Endothelial cell of umbilical vein (primary cell): Measurements from ENCODE around the gene LUC7L. TPM values are rescaled to one million over a fixed set of nuclear protein-coding genes. Genes with fewer than 3 reads are reported as not detected.
"Not testable (repeated sequence)": the region's sequence is repeated elsewhere in the genome, so short reads cannot be mapped to it uniquely, and the experiment has no call there.

Experiments used
- BruUV-seq: library from RNA; stranded (reverse); fragments of 400-500 nt; replicated peaks from 2 replicates; lab custom pipeline; 2021; lab: Mats Ljungman, UMichigan
- CTCF ChIA-PET: fragments of 300-600, 350-600 bp; sonication (Branson Sonifier 250); formaldehyde crosslinking; loops from one replicate; lab custom pipeline; 2021; ENCODE audit warnings: antibody characterized with exemption, inconsistent platforms; lab: Charles Lee
- POLR2A ChIA-PET: fragments of 300-600, 350-600 bp; sonication (Branson Sonifier 250); formaldehyde crosslinking; loops from one replicate; lab custom pipeline; 2021; ENCODE audit warnings: antibody characterized with exemption, inconsistent platforms; lab: Charles Lee
- DNase-seq: peaks from one replicate; pipeline ENCODE4 v3.0.0-alpha.2; 2011; ENCODE audit warnings: low read depth, low spot score
- FAIRE-seq: peaks from 2 replicates; lab custom pipeline; 2011; peaks lifted over from hg19 to GRCh38; lab: Jason Lieb, UNC
- H2AFZ ChIP-seq: 2 replicates; pipeline ENCODE4 v1.6.0; 2012; ENCODE audit warnings: low read depth, low read length, control low read depth, inconsistent platforms
- H3K27ac ChIP-seq: 2 replicates; pipeline ENCODE4 v1.5.1; 2011; ENCODE audit warnings: low read depth, mild to moderate bottlenecking, control low read depth, low read length, moderate library complexity; ENCODE audit not compliant: insufficient read depth
- H3K27me3 ChIP-seq, 2 experiments: 2 replicates each; pipeline versions ENCODE4 v1.6.0 to v1.6.1; 2011; ENCODE audit warnings: low read length in 2 of 2, mixed read lengths in 1 of 2; ENCODE audit not compliant: control insufficient read depth in 2 of 2, insufficient read depth in 2 of 2
- H3K36me3 ChIP-seq, 2 experiments: 2 replicates in 1 of 2; 3 replicates in 1 of 2; pipeline ENCODE4 v1.5.1; 2011; ENCODE audit warnings: low read length in 2 of 2, mild to moderate bottlenecking in 1 of 2, moderate library complexity in 1 of 2; ENCODE audit not compliant: control insufficient read depth in 2 of 2, insufficient read depth in 2 of 2; ENCODE audit errors: extremely low read depth in 1 of 2
- H3K4me1 ChIP-seq: 3 replicates; pipeline ENCODE4 v1.5.1; 2011; ENCODE audit warnings: mild to moderate bottlenecking, low read length; ENCODE audit not compliant: control insufficient read depth, insufficient read depth; ENCODE audit errors: extremely low read depth
- H3K4me2 ChIP-seq: 2 replicates; pipeline ENCODE4 v1.6.1; 2011; ENCODE audit warnings: low read length, control low read depth, mixed read lengths; ENCODE audit not compliant: insufficient read depth
- H3K4me3 ChIP-seq, 3 experiments: fragments of 200-600 bp in 1 of 3; sonication (generic), shearing (Covaris generic) in 1 of 3; replicated peaks in 1 of 3; 2 replicates each; pipeline ENCODE4 v1.5.1; 2011 to 2016; ENCODE audit warnings: control low read depth in 3 of 3, low read length in 3 of 3, mild to moderate bottlenecking in 2 of 3, inconsistent platforms in 1 of 3, low read depth in 1 of 3, moderate library complexity in 1 of 3; ENCODE audit not compliant: insufficient read depth in 1 of 3
- H3K79me2 ChIP-seq: 2 replicates; pipeline ENCODE4 v1.6.0; 2012; ENCODE audit warnings: low read length, inconsistent platforms; ENCODE audit not compliant: control insufficient read depth, insufficient read depth
- H3K9ac ChIP-seq: replicated peaks from 2 replicates; pipeline ENCODE3; 2011; ENCODE audit warnings: low read length, control low read depth; ENCODE audit not compliant: insufficient read depth; ENCODE audit errors: extremely low read depth
- H3K9me1 ChIP-seq: replicated peaks from 3 replicates; pipeline ENCODE4 v1.6.0; 2011; ENCODE audit warnings: mild to moderate bottlenecking, low read length; ENCODE audit not compliant: control insufficient read depth, insufficient read depth; ENCODE audit errors: extremely low read depth
- H3K9me3 ChIP-seq: replicated peaks from 2 replicates; pipeline ENCODE4 v1.5.1; 2012; ENCODE audit warnings: low read length, inconsistent platforms; ENCODE audit not compliant: control insufficient read depth, insufficient read depth
- H4K20me1 ChIP-seq: replicated peaks from 2 replicates; pipeline ENCODE3; 2011; ENCODE audit warnings: mild to moderate bottlenecking, low read length; ENCODE audit not compliant: control insufficient read depth, insufficient read depth; ENCODE audit errors: extremely low read depth
- CTCF ChIP-seq, 2 donors: IDR thresholded peaks; 1 replicate in 1 of 2; 2 replicates in 1 of 2; pipeline ENCODE4 v1.5.1; 2011; ENCODE audit warnings: low read length in 2 of 2, mild to moderate bottlenecking in 2 of 2, moderate library complexity in 2 of 2, control low read depth in 1 of 2, inconsistent platforms in 1 of 2, low read depth in 1 of 2; ENCODE audit not compliant: insufficient read depth in 1 of 2; ENCODE audit errors: extremely low read depth in 1 of 2
- EZH2 ChIP-seq: IDR thresholded peaks from 2 replicates; pipeline ENCODE4 v1.6.1; 2012; ENCODE audit warnings: borderline replicate concordance, low read depth, mild to moderate bottlenecking, moderate library complexity, low read length, inconsistent platforms; ENCODE audit not compliant: severe bottlenecking
- FOS ChIP-seq: IDR thresholded peaks from 2 replicates; pipeline ENCODE4 v1.6.1; 2011; ENCODE audit warnings: mild to moderate bottlenecking, low read length, moderate library complexity, borderline replicate concordance; ENCODE audit not compliant: insufficient read depth
- GATA2 ChIP-seq: IDR thresholded peaks from 2 replicates; pipeline ENCODE4 v1.7.0; 2011; ENCODE audit warnings: low read depth, mild to moderate bottlenecking, moderate library complexity, mixed read lengths, low read length; ENCODE audit not compliant: insufficient read length, insufficient read depth
- JUN ChIP-seq: IDR thresholded peaks from 2 replicates; pipeline ENCODE4 v1.6.1; 2011; ENCODE audit warnings: borderline replicate concordance, low read depth; ENCODE audit not compliant: insufficient read length, insufficient read depth
- MAX ChIP-seq: IDR thresholded peaks from 2 replicates; pipeline ENCODE4 v1.6.1; 2011; ENCODE audit not compliant: insufficient read depth, insufficient read length
- MYC ChIP-seq: IDR thresholded peaks from one replicate; pipeline ENCODE4 v1.6.1; 2011; ENCODE audit warnings: mild to moderate bottlenecking, low read depth, low read length
- POLR2A ChIP-seq: IDR thresholded peaks from 2 replicates; pipeline ENCODE4 v1.6.1; 2012; ENCODE audit warnings: low read depth, mild to moderate bottlenecking, control low read depth, low read length
- POLR2AphosphoS5 ChIP-seq: IDR thresholded peaks from 2 replicates; pipeline ENCODE4 v1.6.1; 2012; ENCODE audit warnings: low read depth, mild to moderate bottlenecking, control low read depth, low read length, moderate library complexity; ENCODE audit not compliant: insufficient read depth
- dilution Hi-C: fragments of 300-500 bp; cut with MboI; formaldehyde crosslinking; loops from one replicate; pipeline ENCODE4 v1.15.0; 2019; ENCODE audit warnings: low sequenced_read_pairs; ENCODE audit not compliant: extremely low pct_ligation_motif_present
- intact Hi-C: fragments of 100-400 bp; cut with micrococcal nuclease; formaldehyde crosslinking; loops from one replicate; pipeline ENCODE4 v1.10.0; 2022
- polyA plus RNA-seq, 4 experiments: library from polyadenylated mRNA; depleted of rRNA in 3 of 4; stranded (reverse) in 3 of 4; unstranded in 1 of 4; fragments of >200 nt; gene quantifications; 2 replicates each; pipeline versions ENCODE4 v1.2.1 to v1.2.3, GENCODE V29; 2011 to 2012; ENCODE audit warnings: missing spikeins in 1 of 4
- total RNA-seq: library from RNA; stranded (reverse); gene quantifications from 2 replicates; pipeline ENCODE4 v1.2.3, GENCODE V29; 2021

Gene LUC7L
- total and polyA plus RNA-seq, 2 donors (not counting 3 experiments of a cell fraction or from before 2014, with no cell fraction given) = 75.4 to 94.7 TPM

- H3K9me3 ChIP-seq = no peaks in the 10 kb centered on the region
- H2AFZ ChIP-seq = no peak overlapping the region
- H3K79me2 ChIP-seq = no peaks in the 10 kb centered on the region
- FAIRE-seq (no peak), DNase-seq (no peak)
- no peak overlapping the region for H3K4me2 ChIP-seq
- no peaks in the 10 kb centered on the region for H3K4me1 ChIP-seq
- TF ChIP-seq GATA2 = no peak
- no peak for TF ChIP-seq JUN
- no peak for TF ChIP-seq POLR2A
- TF ChIP-seq MYC = no peak
- TF ChIP-seq MAX = no peak
- no peak for TF ChIP-seq POLR2AphosphoS5
- no peak for TF ChIP-seq FOS
- TF ChIP-seq EZH2 = no peak
- TF ChIP-seq CTCF (IDR thresholded peaks at IDR 0.05; ENCODE audit: extremely low read depth in 1 of 2, insufficient read depth in 1 of 2, low read depth in 1 of 2, low read length in 2 of 2) = no peak
- POLR2A ChIA-PET = interaction anchor here (0.7 kb wide), 1 partner anchor 54 kb away, joined by 3 read pairs; no protein-coding TSS in a partner anchor
- no TSS peak for BruUV-seq
- H3K27ac ChIP-seq = no peak overlapping the region
- no peak overlapping the region for H3K4me3 ChIP-seq
- dilution Hi-C loops (no loop called here), intact Hi-C loops (no loop called here)
- H3K9ac ChIP-seq = no peak overlapping the region
- H3K27me3 ChIP-seq = peaks cover 43 to 47% of the 10 kb centered on the region in 2 experiments
- no peaks in the 10 kb centered on the region for H3K9me1 ChIP-seq
- no peaks in the 10 kb centered on the region for H3K36me3 ChIP-seq
- H4K20me1 ChIP-seq = no peaks in the 10 kb centered on the region
- CTCF ChIA-PET = interaction anchor here (1.8 kb wide), 1 partner anchor 68 kb away, joined by 9 read pairs; no protein-coding TSS in a partner anchor
These were observed 54.0 kb downstream of the LUC7L start for GRCh38 chr16:175011-175949.

- H3K9ac ChIP-seq, H3K27ac ChIP-seq, H3K36me3 ChIP-seq, H3K79me2 ChIP-seq, H3K4me3 ChIP-seq, H4K20me1 ChIP-seq, intact Hi-C loops, H3K9me1 ChIP-seq, BruUV-seq, POLR2A ChIA-PET, H2AFZ ChIP-seq, H3K9me3 ChIP-seq, dilution Hi-C loops, H3K4me2 ChIP-seq, H3K4me1 ChIP-seq: not testable (repeated sequence)
- peaks cover 40 to 42% of the 10 kb centered on the region in 2 experiments for H3K27me3 ChIP-seq
- DNase-seq (peak; percentile 16), FAIRE-seq (peak; percentile 96)
- CTCF ChIA-PET = interaction anchor here (1.8 kb wide), 1 partner anchor 67 kb away, joined by 9 read pairs; no protein-coding TSS in a partner anchor
These were observed 55.1 kb downstream of the LUC7L start for GRCh38 chr16:173928-174769.
